Endothelial cell of umbilical vein (primary cell): ENCODE results near the gene SECISBP2. TPM values are rescaled to one million over a fixed set of nuclear protein-coding genes. Genes with fewer than 3 reads are reported as not detected.

Experiments used
- BruUV-seq: library from RNA; stranded (reverse); fragments of 400-500 nt; replicated peaks from 2 replicates; lab custom pipeline; 2021; lab: Mats Ljungman, UMichigan
- CTCF ChIA-PET: fragments of 300-600, 350-600 bp; sonication (Branson Sonifier 250); formaldehyde crosslinking; loops from one replicate; lab custom pipeline; 2021; ENCODE audit warnings: antibody characterized with exemption, inconsistent platforms; lab: Charles Lee
- POLR2A ChIA-PET: fragments of 300-600, 350-600 bp; sonication (Branson Sonifier 250); formaldehyde crosslinking; loops from one replicate; lab custom pipeline; 2021; ENCODE audit warnings: antibody characterized with exemption, inconsistent platforms; lab: Charles Lee
- DNase-seq: peaks from one replicate; pipeline ENCODE4 v3.0.0-alpha.2; 2011; ENCODE audit warnings: low read depth, low spot score
- FAIRE-seq: peaks from 2 replicates; lab custom pipeline; 2011; peaks lifted over from hg19 to GRCh38; lab: Jason Lieb, UNC
- H2AFZ ChIP-seq: 2 replicates; pipeline ENCODE4 v1.6.0; 2012; ENCODE audit warnings: low read depth, low read length, control low read depth, inconsistent platforms
- H3K27ac ChIP-seq: 2 replicates; pipeline ENCODE4 v1.5.1; 2011; ENCODE audit warnings: low read depth, mild to moderate bottlenecking, control low read depth, low read length, moderate library complexity; ENCODE audit not compliant: insufficient read depth
- H3K27me3 ChIP-seq, 2 experiments: 2 replicates each; pipeline versions ENCODE4 v1.6.0 to v1.6.1; 2011; ENCODE audit warnings: low read length in 2 of 2, mixed read lengths in 1 of 2; ENCODE audit not compliant: control insufficient read depth in 2 of 2, insufficient read depth in 2 of 2
- H3K36me3 ChIP-seq, 2 experiments: 2 replicates in 1 of 2; 3 replicates in 1 of 2; pipeline ENCODE4 v1.5.1; 2011; ENCODE audit warnings: low read length in 2 of 2, mild to moderate bottlenecking in 1 of 2, moderate library complexity in 1 of 2; ENCODE audit not compliant: control insufficient read depth in 2 of 2, insufficient read depth in 2 of 2; ENCODE audit errors: extremely low read depth in 1 of 2
- H3K4me1 ChIP-seq: 3 replicates; pipeline ENCODE4 v1.5.1; 2011; ENCODE audit warnings: mild to moderate bottlenecking, low read length; ENCODE audit not compliant: control insufficient read depth, insufficient read depth; ENCODE audit errors: extremely low read depth
- H3K4me2 ChIP-seq: 2 replicates; pipeline ENCODE4 v1.6.1; 2011; ENCODE audit warnings: low read length, control low read depth, mixed read lengths; ENCODE audit not compliant: insufficient read depth
- H3K4me3 ChIP-seq, 3 experiments: fragments of 200-600 bp in 1 of 3; sonication (generic), shearing (Covaris generic) in 1 of 3; replicated peaks in 1 of 3; 2 replicates each; pipeline ENCODE4 v1.5.1; 2011 to 2016; ENCODE audit warnings: control low read depth in 3 of 3, low read length in 3 of 3, mild to moderate bottlenecking in 2 of 3, inconsistent platforms in 1 of 3, low read depth in 1 of 3, moderate library complexity in 1 of 3; ENCODE audit not compliant: insufficient read depth in 1 of 3
- H3K79me2 ChIP-seq: 2 replicates; pipeline ENCODE4 v1.6.0; 2012; ENCODE audit warnings: low read length, inconsistent platforms; ENCODE audit not compliant: control insufficient read depth, insufficient read depth
- H3K9ac ChIP-seq: replicated peaks from 2 replicates; pipeline ENCODE3; 2011; ENCODE audit warnings: low read length, control low read depth; ENCODE audit not compliant: insufficient read depth; ENCODE audit errors: extremely low read depth
- H3K9me1 ChIP-seq: replicated peaks from 3 replicates; pipeline ENCODE4 v1.6.0; 2011; ENCODE audit warnings: mild to moderate bottlenecking, low read length; ENCODE audit not compliant: control insufficient read depth, insufficient read depth; ENCODE audit errors: extremely low read depth
- H3K9me3 ChIP-seq: replicated peaks from 2 replicates; pipeline ENCODE4 v1.5.1; 2012; ENCODE audit warnings: low read length, inconsistent platforms; ENCODE audit not compliant: control insufficient read depth, insufficient read depth
- H4K20me1 ChIP-seq: replicated peaks from 2 replicates; pipeline ENCODE3; 2011; ENCODE audit warnings: mild to moderate bottlenecking, low read length; ENCODE audit not compliant: control insufficient read depth, insufficient read depth; ENCODE audit errors: extremely low read depth
- EZH2 ChIP-seq: IDR thresholded peaks from 2 replicates; pipeline ENCODE4 v1.6.1; 2012; ENCODE audit warnings: borderline replicate concordance, low read depth, mild to moderate bottlenecking, moderate library complexity, low read length, inconsistent platforms; ENCODE audit not compliant: severe bottlenecking
- FOS ChIP-seq: IDR thresholded peaks from 2 replicates; pipeline ENCODE4 v1.6.1; 2011; ENCODE audit warnings: mild to moderate bottlenecking, low read length, moderate library complexity, borderline replicate concordance; ENCODE audit not compliant: insufficient read depth
- GATA2 ChIP-seq: IDR thresholded peaks from 2 replicates; pipeline ENCODE4 v1.7.0; 2011; ENCODE audit warnings: low read depth, mild to moderate bottlenecking, moderate library complexity, mixed read lengths, low read length; ENCODE audit not compliant: insufficient read length, insufficient read depth
- JUN ChIP-seq: IDR thresholded peaks from 2 replicates; pipeline ENCODE4 v1.6.1; 2011; ENCODE audit warnings: borderline replicate concordance, low read depth; ENCODE audit not compliant: insufficient read length, insufficient read depth
- MAX ChIP-seq: IDR thresholded peaks from 2 replicates; pipeline ENCODE4 v1.6.1; 2011; ENCODE audit not compliant: insufficient read depth, insufficient read length
- MYC ChIP-seq: IDR thresholded peaks from one replicate; pipeline ENCODE4 v1.6.1; 2011; ENCODE audit warnings: mild to moderate bottlenecking, low read depth, low read length
- POLR2A ChIP-seq: IDR thresholded peaks from 2 replicates; pipeline ENCODE4 v1.6.1; 2012; ENCODE audit warnings: low read depth, mild to moderate bottlenecking, control low read depth, low read length
- POLR2AphosphoS5 ChIP-seq: IDR thresholded peaks from 2 replicates; pipeline ENCODE4 v1.6.1; 2012; ENCODE audit warnings: low read depth, mild to moderate bottlenecking, control low read depth, low read length, moderate library complexity; ENCODE audit not compliant: insufficient read depth
- dilution Hi-C: fragments of 300-500 bp; cut with MboI; formaldehyde crosslinking; loops from one replicate; pipeline ENCODE4 v1.15.0; 2019; ENCODE audit warnings: low sequenced_read_pairs; ENCODE audit not compliant: extremely low pct_ligation_motif_present
- intact Hi-C: fragments of 100-400 bp; cut with micrococcal nuclease; formaldehyde crosslinking; loops from one replicate; pipeline ENCODE4 v1.10.0; 2022
- polyA plus RNA-seq, 4 experiments: library from polyadenylated mRNA; depleted of rRNA in 3 of 4; stranded (reverse) in 3 of 4; unstranded in 1 of 4; fragments of >200 nt; gene quantifications; 2 replicates each; pipeline versions ENCODE4 v1.2.1 to v1.2.3, GENCODE V29; 2011 to 2012; ENCODE audit warnings: missing spikeins in 1 of 4
- total RNA-seq: library from RNA; stranded (reverse); gene quantifications from 2 replicates; pipeline ENCODE4 v1.2.3, GENCODE V29; 2021
- TF ChIP-seq, protein P1 (sequence below), 2 donors: IDR thresholded peaks; 1 replicate in 1 of 2; 2 replicates in 1 of 2; pipeline ENCODE4 v1.5.1; 2011; ENCODE audit warnings: low read length in 2 of 2, mild to moderate bottlenecking in 2 of 2, moderate library complexity in 2 of 2, control low read depth in 1 of 2, inconsistent platforms in 1 of 2, low read depth in 1 of 2; ENCODE audit not compliant: insufficient read depth in 1 of 2; ENCODE audit errors: extremely low read depth in 1 of 2

SECISBP2 gene
- total and polyA plus RNA-seq, 2 donors (not counting 3 experiments of a cell fraction or from before 2014, with no cell fraction given), result 22.7 to 36.3 TPM

- H3K4me3 ChIP-seq, result no peak overlapping the region
- FAIRE-seq, result no peak
- no peaks in the 10 kb centered on the region for H3K79me2 ChIP-seq
- no peak for TF ChIP-seq JUN
- TF ChIP-seq EZH2, result no peak
- TF ChIP-seq, protein P1, sequence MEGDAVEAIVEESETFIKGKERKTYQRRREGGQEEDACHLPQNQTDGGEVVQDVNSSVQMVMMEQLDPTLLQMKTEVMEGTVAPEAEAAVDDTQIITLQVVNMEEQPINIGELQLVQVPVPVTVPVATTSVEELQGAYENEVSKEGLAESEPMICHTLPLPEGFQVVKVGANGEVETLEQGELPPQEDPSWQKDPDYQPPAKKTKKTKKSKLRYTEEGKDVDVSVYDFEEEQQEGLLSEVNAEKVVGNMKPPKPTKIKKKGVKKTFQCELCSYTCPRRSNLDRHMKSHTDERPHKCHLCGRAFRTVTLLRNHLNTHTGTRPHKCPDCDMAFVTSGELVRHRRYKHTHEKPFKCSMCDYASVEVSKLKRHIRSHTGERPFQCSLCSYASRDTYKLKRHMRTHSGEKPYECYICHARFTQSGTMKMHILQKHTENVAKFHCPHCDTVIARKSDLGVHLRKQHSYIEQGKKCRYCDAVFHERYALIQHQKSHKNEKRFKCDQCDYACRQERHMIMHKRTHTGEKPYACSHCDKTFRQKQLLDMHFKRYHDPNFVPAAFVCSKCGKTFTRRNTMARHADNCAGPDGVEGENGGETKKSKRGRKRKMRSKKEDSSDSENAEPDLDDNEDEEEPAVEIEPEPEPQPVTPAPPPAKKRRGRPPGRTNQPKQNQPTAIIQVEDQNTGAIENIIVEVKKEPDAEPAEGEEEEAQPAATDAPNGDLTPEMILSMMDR (IDR thresholded peaks at IDR 0.05; ENCODE audit: extremely low read depth in 1 of 2, insufficient read depth in 1 of 2, low read depth in 1 of 2, low read length in 2 of 2), result no peak
- TF ChIP-seq GATA2, result no peak
- no peak for TF ChIP-seq MYC
- no peak for TF ChIP-seq POLR2AphosphoS5
- no peak for TF ChIP-seq POLR2A
- no peak for TF ChIP-seq FOS
- no peak for TF ChIP-seq MAX
- H2AFZ ChIP-seq, result no peak overlapping the region
- no peaks in the 10 kb centered on the region for H3K4me1 ChIP-seq
- no peak overlapping the region for H3K27ac ChIP-seq
- BruUV-seq, result no TSS peak
- no peaks in the 10 kb centered on the region for H3K9me3 ChIP-seq
- no peaks in the 10 kb centered on the region for H3K27me3 ChIP-seq
- no peak overlapping the region for H3K9ac ChIP-seq
- ChIA-PET POLR2A (no interaction called here), CTCF (no interaction called here)
- H3K9me1 ChIP-seq, result no peaks in the 10 kb centered on the region
- intact Hi-C loops (no loop called here), dilution Hi-C loops (no loop called here)
- no peak overlapping the region for H3K4me2 ChIP-seq
- peaks cover 18 to 53% of the 10 kb centered on the region in 2 experiments for H3K36me3 ChIP-seq
- H4K20me1 ChIP-seq, result no peaks in the 10 kb centered on the region
- DNase-seq, result no peak
These were observed 33.4 kb downstream of the SECISBP2 start for GRCh38 chr9:89351584-89352300.
